NB4 (cell line): ENCODE data around the gene TNFRSF14.
"Not testable (repeated sequence)": the region's sequence is repeated elsewhere in the genome, so short reads cannot be mapped to it uniquely, and the experiment has no call there.

Source experiments
- DNase-seq: peaks from one replicate; pipeline ENCODE4 v3.0.0; 2010; ENCODE audit warnings: low read depth
- H3K4me3 ChIP-seq: one replicate; pipeline ENCODE4 v1.5.1; 2011; ENCODE audit warnings: mild to moderate bottlenecking, low read depth, low read length, moderate library complexity
- CTCF ChIP-seq: IDR thresholded peaks from one replicate; pipeline ENCODE4 v1.5.1; 2012; ENCODE audit warnings: low read depth, low read length
- MAX ChIP-seq: IDR thresholded peaks from 2 replicates; pipeline ENCODE4 v1.6.1; 2011; ENCODE audit warnings: low read depth, low read length
- MYC ChIP-seq: IDR thresholded peaks from 2 replicates; pipeline ENCODE4 v1.6.1; 2011; ENCODE audit warnings: low read depth, low read length
- POLR2A ChIP-seq: IDR thresholded peaks from 2 replicates; pipeline ENCODE4 v1.6.1; 2011; ENCODE audit warnings: mild to moderate bottlenecking; ENCODE audit not compliant: insufficient read length; ENCODE audit errors: extremely low read depth

The TNFRSF14 gene

GRCh38 chr1:2566101-2567045 is 10.2 kb downstream of the TNFRSF14 start:
- no peak overlapping the region for H3K4me3 ChIP-seq
- TF ChIP-seq POLR2A (no peak), MAX (no peak), CTCF (no peak), MYC (no peak)
- DNase-seq = no peak

- H3K4me3 ChIP-seq = no peak overlapping the region
- DNase-seq = no peak
- TF ChIP-seq MYC (no peak), CTCF (no peak), MAX (no peak), POLR2A (no peak)
These were observed 11.0 kb downstream of the TNFRSF14 start for GRCh38 chr1:2567083-2567679.

- H3K4me3 ChIP-seq, DNase-seq: not testable (repeated sequence)
These were observed 12.1 kb downstream of the TNFRSF14 start for GRCh38 chr1:2568187-2568816.

- no peak overlapping the region for H3K4me3 ChIP-seq
- DNase-seq = no peak
- TF ChIP-seq CTCF (no peak), MYC (no peak), POLR2A (no peak), MAX (no peak)
These were observed 12.9 kb downstream of the TNFRSF14 start for GRCh38 chr1:2569060-2569459.

GRCh38 chr1:2569703-2570102 is 13.5 kb downstream of the TNFRSF14 start:
- not testable (repeated sequence) for DNase-seq

GRCh38 chr1:2570332-2570731 is 14.2 kb downstream of the TNFRSF14 start:
- TF ChIP-seq CTCF = no peak
- no peak for TF ChIP-seq POLR2A
- TF ChIP-seq MYC = no peak
- TF ChIP-seq MAX = no peak
- no peak for DNase-seq
- no peak overlapping the region for H3K4me3 ChIP-seq

More at GRCh38 chr1:2569703-2570102, 13.5 kb downstream of the TNFRSF14 start:
- not testable (repeated sequence) for H3K4me3 ChIP-seq

GRCh38 chr1:2571348-2571747 is 15.2 kb downstream of the TNFRSF14 start:
- no peak for DNase-seq
- TF ChIP-seq POLR2A = no peak
- TF ChIP-seq CTCF = no peak
- no peak overlapping the region for H3K4me3 ChIP-seq
